Measurements from ENCODE around the gene CCDC7.

GRCh38 chr10:32746869-32747268 is 300.9 kb downstream of the CCDC7 start:
- TF ChIP-seq CTCF (IDR thresholded peaks at IDR 0.05) (no peak), POLR2A (IDR thresholded peaks at IDR 0.05) (no peak)

All from prostate gland (tissue), 2 donors.